Heart left ventricle (tissue), 13 donors: ENCODE measurements around the gene FSTL4.

ENCODE experiments used
- POLR2A ChIP-seq, 2 donors: fragments of 450-650 bp; IDR thresholded peaks; one replicate each; pipeline ENCODE4 v1.6.1; 2017; ENCODE audit warnings: antibody characterized with exemption in 2 of 2, mild to moderate bottlenecking in 2 of 2, moderate library complexity in 2 of 2
- TF ChIP-seq, protein P1 (sequence below), 12 donors: fragments of 200-600 bp; sonication (generic) in 4 of 12; IDR thresholded peaks; one replicate each; pipeline versions ENCODE4 v1.5.0 to v1.8.0; 2018 to 2022; ENCODE audit warnings: antibody characterized with exemption in 12 of 12, mild to moderate bottlenecking in 5 of 12
- donor health status: ischemic (EF 13 %, LVEDD 7.1; RV severe dilation, severe dysfunction).
- donor health status: DM: no; HTN: yes; CAD: no.
- donor health status: DM: no; HTN: no; CAD: no.
- donor health status: ischemic (EF 25% LVEDD 6.9; RV normal size, moderate dysfunction).
- donor health status: ischemic (EF 25% LVEDD 5.7; RV mildly dilated, moderate dysfunction).
- donor health status: ischemic (EF 35%, LVEDD 5.7; RV mildly dilated, moderate dysfunction).
- donor health status: nonischemic (EF 11% LVEDD 7.7; RV severe dilation, severe dysfunction).
- donor health status: DM: yes; HTN: yes; CAD: no.
- donor health status: PGD.
- donor health status: ischemic (EF 29% LVEDD 5.4; RV normal size, mild dysfunction).
- donor health status: nonischemic (EF 23%, LVEDD 6.1; RV moderate dilation, normal function).

- TF ChIP-seq, protein P1, sequence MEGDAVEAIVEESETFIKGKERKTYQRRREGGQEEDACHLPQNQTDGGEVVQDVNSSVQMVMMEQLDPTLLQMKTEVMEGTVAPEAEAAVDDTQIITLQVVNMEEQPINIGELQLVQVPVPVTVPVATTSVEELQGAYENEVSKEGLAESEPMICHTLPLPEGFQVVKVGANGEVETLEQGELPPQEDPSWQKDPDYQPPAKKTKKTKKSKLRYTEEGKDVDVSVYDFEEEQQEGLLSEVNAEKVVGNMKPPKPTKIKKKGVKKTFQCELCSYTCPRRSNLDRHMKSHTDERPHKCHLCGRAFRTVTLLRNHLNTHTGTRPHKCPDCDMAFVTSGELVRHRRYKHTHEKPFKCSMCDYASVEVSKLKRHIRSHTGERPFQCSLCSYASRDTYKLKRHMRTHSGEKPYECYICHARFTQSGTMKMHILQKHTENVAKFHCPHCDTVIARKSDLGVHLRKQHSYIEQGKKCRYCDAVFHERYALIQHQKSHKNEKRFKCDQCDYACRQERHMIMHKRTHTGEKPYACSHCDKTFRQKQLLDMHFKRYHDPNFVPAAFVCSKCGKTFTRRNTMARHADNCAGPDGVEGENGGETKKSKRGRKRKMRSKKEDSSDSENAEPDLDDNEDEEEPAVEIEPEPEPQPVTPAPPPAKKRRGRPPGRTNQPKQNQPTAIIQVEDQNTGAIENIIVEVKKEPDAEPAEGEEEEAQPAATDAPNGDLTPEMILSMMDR (IDR thresholded peaks at IDR 0.05) = no peak
- no peak for TF ChIP-seq POLR2A (IDR thresholded peaks at IDR 0.05)
Measured at GRCh38 chr5:133433641-133434040, 178.7 kb downstream of the FSTL4 start.
